CD14-positive monocyte (primary cell): Measurements from ENCODE around the gene LGALS4. TPM values are rescaled to one million over a fixed set of nuclear protein-coding genes. Genes with fewer than 3 reads are reported as not detected.
"Not testable (repeated sequence)": the region's sequence is repeated elsewhere in the genome, so short reads cannot be mapped to it uniquely, and the experiment has no call there.

Experiments used
- DNase-seq, 3 donors: peaks; one replicate each; pipeline ENCODE4 v3.0.0-alpha.2; 2011 to 2022
- H2AFZ ChIP-seq: 2 replicates; pipeline ENCODE4 v1.6.0; 2012; ENCODE audit warnings: mild to moderate bottlenecking, low read depth, low read length, inconsistent platforms; ENCODE audit not compliant: insufficient read depth, poor library complexity, severe bottlenecking
- H3K27ac ChIP-seq, 2 donors: 1 replicate in 1 of 2; 2 replicates in 1 of 2; pipeline ENCODE4 v1.5.1; 2012 to 2013; ENCODE audit warnings: low read length in 2 of 2, control low read depth in 1 of 2, inconsistent platforms in 1 of 2, low read depth in 1 of 2, mild to moderate bottlenecking in 1 of 2
- H3K27me3 ChIP-seq, 2 donors: one replicate each; pipeline versions ENCODE4 v1.6.0 to v1.6.1; 2011 to 2013; ENCODE audit warnings: low read length in 2 of 2; ENCODE audit not compliant: control insufficient read depth in 2 of 2, insufficient read depth in 2 of 2
- H3K36me3 ChIP-seq, 2 donors: replicated peaks in 1 of 2; 1 replicate in 1 of 2; 2 replicates in 1 of 2; pipeline versions ENCODE4 v1.5.1 to v1.6.1; 2012 to 2013; ENCODE audit warnings: low read length in 2 of 2, control low read depth in 1 of 2, inconsistent platforms in 1 of 2, mild to moderate bottlenecking in 1 of 2; ENCODE audit not compliant: insufficient read depth in 2 of 2, control insufficient read depth in 1 of 2
- H3K4me1 ChIP-seq, 2 donors: 1 replicate in 1 of 2; 2 replicates in 1 of 2; pipeline versions ENCODE4 v1.5.1 to v1.6.1; 2012 to 2013; ENCODE audit warnings: low read length in 2 of 2, control low read depth in 1 of 2, inconsistent platforms in 1 of 2, mild to moderate bottlenecking in 1 of 2, moderate library complexity in 1 of 2; ENCODE audit not compliant: insufficient read depth in 2 of 2, control insufficient read depth in 1 of 2
- H3K4me2 ChIP-seq: replicated peaks from 2 replicates; pipeline ENCODE3; 2012; ENCODE audit warnings: low read length, moderate library complexity, mild to moderate bottlenecking; ENCODE audit not compliant: poor library complexity, severe bottlenecking; ENCODE audit errors: extremely low read depth
- H3K4me3 ChIP-seq, 3 experiments: fragments of 200-600 bp in 1 of 3; sonication (generic) in 1 of 3; replicated peaks in 1 of 3; 1 replicate in 2 of 3; 2 replicates in 1 of 3; pipeline ENCODE4 v1.5.1; 2011 to 2013; ENCODE audit warnings: low read length in 3 of 3, mild to moderate bottlenecking in 3 of 3, control low read depth in 2 of 3, low read depth in 2 of 3, inconsistent platforms in 1 of 3, moderate library complexity in 1 of 3
- H3K79me2 ChIP-seq: 2 replicates; pipeline ENCODE4 v1.6.0; 2012; ENCODE audit warnings: mild to moderate bottlenecking, control low read depth, inconsistent platforms, low read length, moderate library complexity; ENCODE audit not compliant: insufficient read depth
- H3K9ac ChIP-seq: 2 replicates; pipeline ENCODE4 v1.6.0; 2017; ENCODE audit warnings: low read length, mild to moderate bottlenecking; ENCODE audit not compliant: insufficient read depth, poor library complexity, severe bottlenecking
- H3K9me3 ChIP-seq, 2 donors: replicated peaks in 1 of 2; 1 replicate in 1 of 2; 2 replicates in 1 of 2; pipeline versions ENCODE4 v1.5.1 to v1.6.1; 2012 to 2013; ENCODE audit warnings: low read length in 2 of 2, control low read depth in 1 of 2; ENCODE audit not compliant: control insufficient read depth in 1 of 2, insufficient read depth in 1 of 2
- H4K20me1 ChIP-seq: 2 replicates; pipeline ENCODE4 v1.6.0; 2012; ENCODE audit warnings: mild to moderate bottlenecking, low read length, control low read depth, moderate library complexity; ENCODE audit not compliant: insufficient read depth
- H3K27ac Mint-ChIP-seq, 7 donors: one replicate each; pipeline ENCODE4 v1.8.0; 2020; ENCODE audit warnings: mild to moderate bottlenecking in 7 of 7, mixed read lengths in 7 of 7, moderate library complexity in 6 of 7, inconsistent platforms in 2 of 7
- H3K27me3 Mint-ChIP-seq, 3 donors: one replicate each; pipeline ENCODE4 v1.8.0; 2021 to 2022; ENCODE audit warnings: low read depth in 3 of 3, mild to moderate bottlenecking in 3 of 3, mixed read lengths in 3 of 3, moderate library complexity in 3 of 3, inconsistent platforms in 1 of 3
- H3K36me3 Mint-ChIP-seq, 2 donors: one replicate each; pipeline ENCODE4 v1.8.0; 2020; ENCODE audit warnings: mixed read lengths in 2 of 2, inconsistent platforms in 1 of 2, mild to moderate bottlenecking in 1 of 2
- H3K4me1 Mint-ChIP-seq: one replicate; pipeline ENCODE4 v1.8.0; 2020; ENCODE audit warnings: mild to moderate bottlenecking, mixed read lengths
- H3K4me3 Mint-ChIP-seq, 2 donors: one replicate each; pipeline ENCODE4 v1.8.0; 2020; ENCODE audit warnings: mild to moderate bottlenecking in 2 of 2, mixed read lengths in 2 of 2, moderate library complexity in 1 of 2
- H3K9me3 Mint-ChIP-seq, 7 donors: one replicate each; pipeline ENCODE4 v1.8.0; 2020 to 2022; ENCODE audit warnings: mixed read lengths in 7 of 7, mild to moderate bottlenecking in 6 of 7, moderate library complexity in 6 of 7, inconsistent platforms in 2 of 7
- CTCF ChIP-seq: fragments of 200-600 bp; IDR thresholded peaks from one replicate; pipeline ENCODE4 v1.8.0; 2022; ENCODE audit warnings: antibody characterized with exemption, mild to moderate bottlenecking
- WGBS: methylation state at CpG from one replicate; pipeline ENCODE4 v1.1.5; 2013; ENCODE audit warnings: missing lambda C conversion rate; ENCODE audit not compliant: insufficient coverage; 5-methylcytosine and 5-hydroxymethylcytosine counted together
- intact Hi-C, 2 donors: fragments of 100-400 bp; cut with micrococcal nuclease; formaldehyde crosslinking; loops; one replicate each; pipeline versions ENCODE4 v1.15.0 to v1.15.1; 2023
- polyA plus RNA-seq, 3 donors: library from polyadenylated mRNA; depleted of rRNA in 1 of 3; unstranded in 2 of 3; stranded (reverse) in 1 of 3; fragments of 300-500 nt in 2 of 3; fragments of >200 nt in 1 of 3; fragmentation: Illumina TruSeq in 2 of 3; gene quantifications; 1 replicate in 2 of 3; 2 replicates in 1 of 3; pipeline ENCODE4 v1.2.3, GENCODE V29; 2012 to 2021

Gene LGALS4
- polyA plus RNA-seq, 3 donors: 1.7 TPM; not detected in 2

DNA sequence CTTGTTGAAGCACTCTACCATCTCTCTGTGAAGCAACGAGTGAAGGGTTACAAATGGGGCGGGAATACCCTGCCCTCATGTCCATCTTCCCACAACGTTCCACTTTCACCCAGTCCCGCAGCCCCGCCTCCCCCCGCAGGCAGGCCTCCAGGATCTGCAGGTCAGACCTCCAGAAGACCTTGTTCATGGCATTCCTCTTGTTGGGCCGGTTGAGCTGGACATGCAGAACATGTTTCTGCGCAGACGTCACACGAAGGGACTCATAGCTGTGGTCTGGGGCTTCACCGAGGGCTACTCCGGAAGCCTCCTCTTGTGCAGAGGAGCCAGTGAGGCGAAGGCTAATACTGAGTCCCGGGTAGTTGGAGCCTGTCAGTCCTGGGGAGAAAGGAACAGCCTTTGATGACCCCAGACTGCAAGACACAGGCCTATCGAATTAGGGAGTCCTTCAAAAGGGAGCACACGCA lies 18.4 kb upstream of the LGALS4 start:
- 0% methylated on average over 16 of the region's 16 CpGs for WGBS
- Histone ChIP-seq H3K27ac (peak overlapping the region; percentile 82 to 96), H3K79me2 (peaks cover 43% of the 10 kb centered on the region), H2AFZ (peak overlapping the region; percentile 93), H3K4me1 (peaks cover 33 to 35% of the 10 kb centered on the region in 2 donors), H3K36me3 (peaks cover 21 to 29% of the 10 kb centered on the region in 2 donors), H4K20me1 (peaks cover 4% of the 10 kb centered on the region), H3K9me3 (no peaks in the 10 kb centered on the region), H3K27me3 (no peaks in the 10 kb centered on the region), H3K4me2 (peak overlapping the region; percentile 87), H3K4me3 (peak overlapping the region; percentile 60 to 81 (median 67)), H3K9ac (peak overlapping the region; percentile 81)
- Mint-ChIP-seq H3K27me3 (no peaks in the 10 kb centered on the region), H3K27ac (peak overlapping the region; percentile 90 to 95 (median 94)), H3K4me1 (peaks cover 29% of the 10 kb centered on the region), H3K9me3 (no peaks in the 10 kb centered on the region), H3K36me3 (peaks cover 26 to 38% of the 10 kb centered on the region in 2 donors), H3K4me3 (peak overlapping the region; percentile 88 to 97)
- no peak for TF ChIP-seq CTCF
- DNase-seq: peak; percentile 55 to 88 (median 69)
- intact Hi-C loops: loop anchor here in 1 of 2 donors (2.0 to 5.0 kb wide), 2 partner anchors 20 to 66 kb away; partner anchors contain the start of genes NFKBIB and SIRT2

GRCh38 chr19:38830039-38830733 lies 17.4 kb upstream of the LGALS4 start:
- 93% methylated on average over 2 of the region's 4 CpGs for WGBS
- H3K4me1 Mint-ChIP-seq: peaks cover 29% of the 10 kb centered on the region

GRCh38 chr19:38829203-38829602 lies 16.5 kb upstream of the LGALS4 start:
- Mint-ChIP-seq H3K27ac (peak overlapping the region; percentile 85 to 93 (median 91)), H3K4me1 (peaks cover 29% of the 10 kb centered on the region), H3K36me3 (peaks cover 36 to 43% of the 10 kb centered on the region in 2 donors)
- H3K9me3 Mint-ChIP-seq, H3K4me3 ChIP-seq, H3K4me3 Mint-ChIP-seq, H3K4me2 ChIP-seq, intact Hi-C loops, H3K27me3 ChIP-seq, H2AFZ ChIP-seq, H3K9ac ChIP-seq, H3K9me3 ChIP-seq, H4K20me1 ChIP-seq, H3K27me3 Mint-ChIP-seq: not testable (repeated sequence)
- Histone ChIP-seq H3K27ac (peak overlapping the region; percentile 57 to 96), H3K4me1 (peaks cover 33 to 35% of the 10 kb centered on the region in 2 donors), H3K79me2 (peaks cover 43% of the 10 kb centered on the region), H3K36me3 (peaks cover 29 to 38% of the 10 kb centered on the region in 2 donors)
- peak; percentile 76 to 83 (median 79) for DNase-seq
- no CpG with 5 or more reads among the region's 7 CpGs for WGBS

More at GRCh38 chr19:38830039-38830733, 17.4 kb upstream of the LGALS4 start:
- peak overlapping the region; percentile 91 to 95 (median 94) for H3K27ac Mint-ChIP-seq
- Histone ChIP-seq H3K36me3 (peaks cover 20 to 29% of the 10 kb centered on the region in 2 donors), H3K79me2 (peaks cover 43% of the 10 kb centered on the region), H3K4me1 (peaks cover 33 to 35% of the 10 kb centered on the region in 2 donors), H2AFZ (no peak overlapping the region), H3K27me3 (no peaks in the 10 kb centered on the region), H3K9ac (no peak overlapping the region), H4K20me1 (peaks cover 4% of the 10 kb centered on the region), H3K27ac (peak overlapping the region; percentile 82 to 96), H3K4me2 (peak overlapping the region; percentile 87), H3K9me3 (no peaks in the 10 kb centered on the region), H3K4me3 (peak overlapping the region in 1 of 3 experiments; percentile 81)
- no peak for DNase-seq
- TF ChIP-seq CTCF: no peak
- H3K27me3 Mint-ChIP-seq: no peaks in the 10 kb centered on the region
- peak overlapping the region; percentile 88 to 97 for H3K4me3 Mint-ChIP-seq
- intact Hi-C loops: loop anchor here in 1 of 2 donors (2.0 to 5.0 kb wide), 2 partner anchors 21 to 67 kb away; partner anchors contain the start of genes NFKBIB and SIRT2
- H3K36me3 Mint-ChIP-seq: peaks cover 26 to 33% of the 10 kb centered on the region in 2 donors
- no peaks in the 10 kb centered on the region for H3K9me3 Mint-ChIP-seq
